HepG2 (cell line): Measurements from ENCODE around the gene EARS2. TPM values are rescaled to one million over a fixed set of nuclear protein-coding genes. Genes with fewer than 3 reads are reported as not detected.

Experiments
- AGO1 ChIP-seq: fragments of 200-400 bp; formaldehyde crosslinking; IDR thresholded peaks from 2 replicates; pipeline ENCODE4 v1.6.1; 2017; ENCODE audit warnings: mild to moderate bottlenecking, low read depth, low read length, moderate library complexity; ENCODE audit not compliant: poor library complexity, severe bottlenecking
- AGO2 ChIP-seq: fragments of 200-400 bp; formaldehyde crosslinking; optimal IDR thresholded peaks from 2 replicates; pipeline ENCODE3; 2017; ENCODE audit warnings: mild to moderate bottlenecking, low read depth, low read length, moderate library complexity
- ARNTL ChIP-seq: sonication (generic); formaldehyde crosslinking; IDR thresholded peaks from 2 replicates; pipeline ENCODE4 v1.4.0; 2020; ENCODE audit warnings: mild to moderate bottlenecking, missing genetic modification reagents
- E2F1 ChIP-seq: sonication (generic); formaldehyde crosslinking; IDR thresholded peaks from 2 replicates; pipeline ENCODE4 v1.5.0; 2020; ENCODE audit warnings: missing genetic modification reagents
- KLF16 ChIP-seq, 2 experiments: sonication (generic) in 1 of 2; formaldehyde crosslinking in 1 of 2; IDR thresholded peaks; 2 replicates each; pipeline versions ENCODE4 v1.6.1 to v1.8.0; 2016 to 2023; ENCODE audit warnings: missing genetic modification reagents in 2 of 2, missing compliant biosample characterization in 1 of 2
- MAFG ChIP-seq: sonication (generic); formaldehyde crosslinking; IDR thresholded peaks from 2 replicates; pipeline ENCODE4 v1.5.1; 2020; ENCODE audit warnings: mild to moderate bottlenecking, missing genetic modification reagents
- MED13 ChIP-seq: sonication (generic); formaldehyde crosslinking; IDR thresholded peaks from 2 replicates; pipeline ENCODE4 v1.5.0; 2020; ENCODE audit warnings: missing genetic modification reagents
- MTF2 ChIP-seq: sonication (generic); formaldehyde crosslinking; IDR thresholded peaks from 2 replicates; pipeline ENCODE4 v1.5.0; 2020; ENCODE audit warnings: missing genetic modification reagents, borderline replicate concordance
- NBN ChIP-seq: fragments of 450-650 bp; conservative IDR thresholded peaks from 2 replicates; pipeline ENCODE4 v1.6.1; 2017
- NRL ChIP-seq: sonication (generic); formaldehyde crosslinking; IDR thresholded peaks from 2 replicates; pipeline ENCODE4 v1.5.0; 2020; ENCODE audit warnings: missing genetic modification reagents, mild to moderate bottlenecking, moderate library complexity, borderline replicate concordance
- PREB ChIP-seq: sonication (generic); formaldehyde crosslinking; IDR thresholded peaks from 2 replicates; pipeline ENCODE4 v1.4.0; 2020; ENCODE audit warnings: missing genetic modification reagents
- STAT5B ChIP-seq: sonication (generic); formaldehyde crosslinking; IDR thresholded peaks from 2 replicates; pipeline ENCODE4 v1.4.0; 2020; ENCODE audit warnings: missing genetic modification reagents
- USF2 ChIP-seq, 2 experiments: sonication (generic) in 1 of 2; formaldehyde crosslinking in 1 of 2; IDR thresholded peaks; 2 replicates each; pipeline versions ENCODE4 v1.5.1 to v1.6.1; 2011 to 2020; ENCODE audit warnings: borderline replicate concordance in 1 of 2, low read depth in 1 of 2, low read length in 1 of 2, mild to moderate bottlenecking in 1 of 2, missing genetic modification reagents in 1 of 2, moderate library complexity in 1 of 2
- ZBTB25 ChIP-seq: IDR thresholded peaks from 2 replicates; pipeline ENCODE4 v1.6.1; 2018; ENCODE audit warnings: missing genetic modification reagents
- ZFX ChIP-seq: sonication (generic); formaldehyde crosslinking; IDR thresholded peaks from 2 replicates; pipeline ENCODE4 v1.4.0; 2020; ENCODE audit warnings: mild to moderate bottlenecking, low read depth, missing genetic modification reagents, moderate library complexity
- ZNF101 ChIP-seq: sonication (generic); formaldehyde crosslinking; IDR thresholded peaks from 2 replicates; pipeline ENCODE4 v1.4.0; 2020; ENCODE audit warnings: mild to moderate bottlenecking, low read depth, missing genetic modification reagents, borderline replicate concordance
- ZNF180 ChIP-seq: sonication (generic); formaldehyde crosslinking; IDR thresholded peaks from 2 replicates; pipeline ENCODE4 v1.4.0; 2020; ENCODE audit warnings: low read depth, missing genetic modification reagents, borderline replicate concordance
- ZNF30 ChIP-seq: sonication (generic); formaldehyde crosslinking; IDR thresholded peaks from 2 replicates; pipeline ENCODE4 v1.5.0; 2020; ENCODE audit warnings: mild to moderate bottlenecking, missing genetic modification reagents
- ZNF331 ChIP-seq: sonication (generic); formaldehyde crosslinking; IDR thresholded peaks from 2 replicates; pipeline ENCODE4 v1.4.0; 2020; ENCODE audit warnings: missing genetic modification reagents
- ZNF350 ChIP-seq: sonication (generic); formaldehyde crosslinking; IDR thresholded peaks from 2 replicates; pipeline ENCODE4 v1.4.0; 2020; ENCODE audit warnings: mild to moderate bottlenecking, low read depth, missing genetic modification reagents, borderline replicate concordance
- ZNF558 ChIP-seq: sonication (generic); formaldehyde crosslinking; IDR thresholded peaks from 2 replicates; pipeline ENCODE4 v1.9.0; 2022; ENCODE audit warnings: mild to moderate bottlenecking, missing genetic modification reagents, borderline replicate concordance
- ZNF703 ChIP-seq: sonication (generic); formaldehyde crosslinking; IDR thresholded peaks from 2 replicates; pipeline ENCODE4 v1.5.1; 2020; ENCODE audit warnings: missing genetic modification reagents, mild to moderate bottlenecking, moderate library complexity, borderline replicate concordance
- ZNF720 ChIP-seq: sonication (generic); formaldehyde crosslinking; IDR thresholded peaks from 2 replicates; pipeline ENCODE4 v1.4.0; 2020; ENCODE audit warnings: missing genetic modification reagents
- ZNF883 ChIP-seq: sonication (generic); formaldehyde crosslinking; IDR thresholded peaks from 2 replicates; pipeline ENCODE4 v1.5.1; 2020; ENCODE audit warnings: mild to moderate bottlenecking, missing genetic modification reagents; ENCODE audit errors: not compliant biosample characterization
- polyA plus RNA-seq, 8 experiments: library from polyadenylated mRNA; depleted of rRNA in 3 of 8; stranded (reverse) in 7 of 8; unstranded in 1 of 8; fragments of >200 nt; fragmentation: Illumina TruSeq in 4 of 8; extraction: Trizol in 4 of 8; gene quantifications; 2 replicates each; pipeline versions ENCODE4 v1.2.1 to v1.2.3, GENCODE V29; 2011 to 2016; ENCODE audit warnings: low read depth in 4 of 8, missing spikeins in 1 of 8, mixed read lengths in 1 of 8; ENCODE audit not compliant: insufficient read depth in 1 of 8
- total RNA-seq, 5 experiments: library from RNA; depleted of rRNA; stranded (reverse); fragments of >200 nt; fragmentation: Illumina TruSeq; extraction: Trizol; gene quantifications; 2 replicates each; pipeline ENCODE4 v1.2.3, GENCODE V29; 2016; ENCODE audit warnings: low read depth in 1 of 5

The EARS2 gene
- total and polyA plus RNA-seq, 2 of the 13 experiments (the other 11 are each of a cell fraction or from before 2014, with no cell fraction given): 49.4 to 80.4 TPM

- no peak for TF ChIP-seq STAT5B (CRISPR knock-in tag)
- 0 out of 2 replicates have a peak, but pooled peaks have one; percentile 47 for TF ChIP-seq ZNF558 (CRISPR knock-in tag)
- no peak for TF ChIP-seq ZNF101
- peak; percentile 54 for TF ChIP-seq AGO2
- TF ChIP-seq MAFG: 0 out of 2 replicates have a peak, but pooled peaks have one; percentile 36
- TF ChIP-seq ZFX (CRISPR knock-in tag): peak; percentile 52
- peak; percentile 69 for TF ChIP-seq AGO1
- TF ChIP-seq ZNF180: no peak
- TF ChIP-seq ARNTL (CRISPR knock-in tag): no peak
- TF ChIP-seq MTF2 (CRISPR knock-in tag): no peak
- TF ChIP-seq NBN: no peak
- TF ChIP-seq ZNF883: no peak
- TF ChIP-seq MED13 (CRISPR knock-in tag): no peak
- TF ChIP-seq KLF16 (CRISPR knock-in tag; IDR thresholded peaks at IDR 0.05): no peak
- no peak for TF ChIP-seq ZNF720
- no peak; the same call in 1 of the 2 replicates for TF ChIP-seq ZNF703 (CRISPR knock-in tag)
- no peak for TF ChIP-seq PREB (CRISPR knock-in tag)
- TF ChIP-seq E2F1: no peak
- no peak for TF ChIP-seq ZNF350 (CRISPR knock-in tag)
- no peak for TF ChIP-seq USF2 (IDR thresholded peaks at IDR 0.05; ENCODE audit: low read depth, low read length)
- TF ChIP-seq USF2 (CRISPR knock-in tag; IDR thresholded peaks at IDR 0.05; ENCODE audit: borderline replicate concordance): no peak
- no peak for TF ChIP-seq ZNF331 (CRISPR knock-in tag)
- no peak for TF ChIP-seq ZNF30 (CRISPR knock-in tag)
- peak; percentile 14; the same call in 1 of the 2 replicates for TF ChIP-seq NRL (CRISPR knock-in tag)
- TF ChIP-seq ZBTB25: no peak
Observed at GRCh38 chr16:23557779-23558702, 891 bp upstream of the EARS2 start (continued).
